ENCODE measurements around the gene APOLD1. TPM values are rescaled to one million over a fixed set of nuclear protein-coding genes. Genes with fewer than 3 reads are reported as not detected.

Gene APOLD1
- total and polyA plus RNA-seq, 2 of the 4 experiments (the other 2 are of a cell fraction), result 2.3 to 4.5 TPM

DNA sequence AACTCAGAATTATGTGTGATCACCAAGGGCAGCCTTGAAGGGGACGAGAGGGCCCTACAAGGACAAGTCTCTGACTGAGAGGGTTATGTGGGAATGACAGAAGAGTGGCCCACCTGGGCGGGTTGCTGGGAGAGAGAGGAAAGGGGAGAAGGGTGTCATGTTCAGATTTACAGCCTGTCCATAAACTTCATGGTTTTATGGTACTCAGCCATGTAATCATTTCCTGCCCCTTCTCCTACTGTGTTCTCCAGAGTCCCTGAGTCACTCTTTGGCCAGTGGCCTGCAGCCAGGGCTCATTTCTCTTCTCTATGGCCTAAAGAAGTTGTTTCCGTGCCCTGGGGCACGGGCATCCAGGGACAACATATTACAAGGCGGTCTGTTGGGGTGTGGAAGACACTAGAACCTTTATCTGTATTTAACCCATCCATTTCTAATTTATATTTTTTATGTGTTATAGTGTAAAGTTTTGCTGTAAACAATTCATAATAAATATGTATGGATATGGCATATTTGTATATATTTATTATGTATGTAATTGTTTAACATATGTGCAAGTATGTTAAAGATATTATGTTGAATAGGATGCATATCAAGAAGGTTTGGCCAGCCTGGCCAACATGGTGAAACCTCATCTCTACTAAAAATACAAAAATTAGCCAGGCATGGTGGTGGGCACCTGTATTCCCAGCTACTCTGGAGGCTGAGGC lies 54.6 kb downstream of the APOLD1 start:
- no CpG with 5 or more reads among the region's 5 CpGs for WGBS, 2 experiments (ENCODE audit: extremely low coverage in 2 of 2, insufficient read length in 1 of 2)
- H4K8ac ChIP-seq (ENCODE audit: low read depth in 2 of 2, low read length in 2 of 2), result peak overlapping the region; percentile 78 to 96
- peak overlapping the region; percentile 45 for H3K56ac ChIP-seq (ENCODE audit: extremely low read depth, insufficient read depth, low read length)
- H3K27me3 ChIP-seq (ENCODE audit: control insufficient read depth, insufficient read depth, low read length), result no peaks in the 10 kb centered on the region
- peak overlapping the region; percentile 11 for H2AK9ac ChIP-seq (replicated peaks; ENCODE audit: low read depth, low read length, poor library complexity)
- H2BK20ac ChIP-seq (ENCODE audit: low read depth, low read length), result peak overlapping the region; percentile 93
- H3K9me3 ChIP-seq (ENCODE audit: control insufficient read depth, insufficient read depth, low read length), result no peaks in the 10 kb centered on the region
- H3K23ac ChIP-seq (ENCODE audit: low read depth, low read length), result peak overlapping the region; percentile 77
- peaks cover 0 to 30% of the 10 kb centered on the region in 2 experiments; a peak in 3 of 4 replicates for H3K79me1 ChIP-seq (ENCODE audit: low read depth in 1 of 2, low read length in 2 of 2)
- peaks cover 17% of the 10 kb centered on the region for H3K4me1 ChIP-seq (ENCODE audit: control insufficient read depth, insufficient read depth, low read length)
- H3K36me3 ChIP-seq (ENCODE audit: control insufficient read depth, insufficient read depth, low read length), result peaks cover 3% of the 10 kb centered on the region
- H3K9me1 ChIP-seq (ENCODE audit: insufficient read depth, low read length), result peaks cover 23% of the 10 kb centered on the region
- peak overlapping the region; percentile 42; the same call in 1 of the 2 replicates for H4K5ac ChIP-seq (ENCODE audit: low read depth, low read length)
- peak overlapping the region; percentile 98; the same call in 2 of the 3 replicates for H2BK15ac ChIP-seq (ENCODE audit: low read depth, low read length)
- no peak for TF ChIP-seq CHD1 (IDR thresholded peaks at IDR 0.05; ENCODE audit: low read depth, low read length)
- TF ChIP-seq MAFK (IDR thresholded peaks at IDR 0.05; ENCODE audit: low read depth, low read length), result no peak
- TF ChIP-seq FOS (IDR thresholded peaks at IDR 0.05; ENCODE audit: low read depth, low read length), result peak; percentile 41; the same call in 1 of the 2 replicates
- TF ChIP-seq BHLHE40 (IDR thresholded peaks at IDR 0.05; ENCODE audit: low read depth, low read length), result 0 out of 2 replicates have a peak, but pooled peaks have one; percentile 29
- H2AFZ ChIP-seq (replicated peaks; ENCODE audit: low read length, poor library complexity), result peak overlapping the region; percentile 47
- H3K14ac ChIP-seq (replicated peaks; ENCODE audit: low read depth, low read length), result peak overlapping the region; percentile 90
- in situ Hi-C loops (cut with MboI; ENCODE audit: low sequenced_read_pairs) (loop anchor here (10.0 kb wide), 2 partner anchors 45 to 145 kb away; no protein-coding TSS in a partner anchor), intact Hi-C loops (cut with micrococcal nuclease) (loop anchor here (5.0 kb wide), 1 partner anchor 53 kb away; the partner anchor contains the start of gene APOLD1), dilution Hi-C loops (cut with HindIII; ENCODE audit: low sequenced_read_pairs, unreplicated experiment) (no loop called here)
- H2BK5ac ChIP-seq (ENCODE audit: low read depth, low read length, poor library complexity, severe bottlenecking), result peak overlapping the region; percentile 87
- DNase-seq (peak; percentile 87), ATAC-seq (ENCODE audit: low read depth) (peak; percentile 71)
- H3K27ac ChIP-seq (ENCODE audit: insufficient read depth, low read length), result peak overlapping the region; percentile 66
- peak overlapping the region; percentile 48; the same call in 1 of the 2 replicates for H3K18ac ChIP-seq (ENCODE audit: low read depth, low read length)
- H3K4me2 ChIP-seq (ENCODE audit: low read depth, low read length), result no peak overlapping the region
- 0 out of 2 replicates have a peak overlapping the region, but pooled peaks have one; percentile 0 for H3K9ac ChIP-seq (ENCODE audit: low read depth, low read length)
- H2AK5ac ChIP-seq (ENCODE audit: low read depth, low read length), result peak overlapping the region; percentile 99
- H3K4me3 ChIP-seq (ENCODE audit: insufficient read depth, low read depth, low read length), result no peak overlapping the region
- H2BK120ac ChIP-seq (ENCODE audit: low read depth, low read length), result peak overlapping the region; percentile 87
- CTCF ChIA-PET, result interaction anchor here (0.8 kb wide), 1 partner anchor 136 kb away, joined by 3 read pairs; no protein-coding TSS in a partner anchor
- peak overlapping the region; percentile 87 for H3K4ac ChIP-seq (ENCODE audit: low read depth, low read length)
- peak overlapping the region; percentile 92 for H4K91ac ChIP-seq (ENCODE audit: insufficient read depth, low read depth, low read length)
- H4K20me1 ChIP-seq (ENCODE audit: insufficient read depth, low read length), result no peaks in the 10 kb centered on the region
- POLR2A ChIA-PET (ENCODE audit: unreplicated experiment), result no interaction called here
- no TSS peak for BruUV-seq (replicated peaks)

Data from IMR-90 (cell line).